Body of pancreas (tissue), 4 donors: ENCODE results near the gene AMOTL1.

Source experiments
- POLR2A ChIP-seq, 3 donors: fragments of 450-650 bp; IDR thresholded peaks; one replicate each; pipeline ENCODE4 v1.6.1; 2016; ENCODE audit warnings: antibody characterized with exemption in 3 of 3, mild to moderate bottlenecking in 2 of 3
- TF ChIP-seq, protein P1 (sequence below), 7 experiments: fragments of 450-650 bp in 4 of 7; fragments of 200-600 bp in 3 of 7; sonication (generic) in 3 of 7; IDR thresholded peaks; one replicate each; pipeline ENCODE4 v1.5.1; 2016 to 2019; ENCODE audit warnings: antibody characterized with exemption in 7 of 7

DNA sequence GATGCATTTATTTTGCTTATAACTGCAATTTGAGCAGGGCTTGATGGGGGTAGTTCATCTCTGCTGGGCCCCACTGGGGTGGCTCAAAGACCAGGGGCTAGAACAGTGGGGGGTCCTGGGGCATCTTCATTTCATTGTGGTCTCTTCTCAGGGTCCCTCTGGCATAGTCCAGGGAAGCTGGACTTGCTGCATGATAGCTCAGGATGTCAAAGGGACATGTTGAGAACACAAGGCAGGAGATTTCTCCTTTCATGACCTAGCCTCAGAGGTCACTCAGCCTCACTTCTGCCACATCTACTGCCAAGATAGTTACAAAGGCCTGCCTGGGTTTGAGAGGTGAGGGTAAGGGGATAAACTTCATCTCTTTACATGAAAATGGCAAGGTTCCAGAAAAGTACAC is 115.7 kb downstream of the AMOTL1 start:
- TF ChIP-seq, protein P1, sequence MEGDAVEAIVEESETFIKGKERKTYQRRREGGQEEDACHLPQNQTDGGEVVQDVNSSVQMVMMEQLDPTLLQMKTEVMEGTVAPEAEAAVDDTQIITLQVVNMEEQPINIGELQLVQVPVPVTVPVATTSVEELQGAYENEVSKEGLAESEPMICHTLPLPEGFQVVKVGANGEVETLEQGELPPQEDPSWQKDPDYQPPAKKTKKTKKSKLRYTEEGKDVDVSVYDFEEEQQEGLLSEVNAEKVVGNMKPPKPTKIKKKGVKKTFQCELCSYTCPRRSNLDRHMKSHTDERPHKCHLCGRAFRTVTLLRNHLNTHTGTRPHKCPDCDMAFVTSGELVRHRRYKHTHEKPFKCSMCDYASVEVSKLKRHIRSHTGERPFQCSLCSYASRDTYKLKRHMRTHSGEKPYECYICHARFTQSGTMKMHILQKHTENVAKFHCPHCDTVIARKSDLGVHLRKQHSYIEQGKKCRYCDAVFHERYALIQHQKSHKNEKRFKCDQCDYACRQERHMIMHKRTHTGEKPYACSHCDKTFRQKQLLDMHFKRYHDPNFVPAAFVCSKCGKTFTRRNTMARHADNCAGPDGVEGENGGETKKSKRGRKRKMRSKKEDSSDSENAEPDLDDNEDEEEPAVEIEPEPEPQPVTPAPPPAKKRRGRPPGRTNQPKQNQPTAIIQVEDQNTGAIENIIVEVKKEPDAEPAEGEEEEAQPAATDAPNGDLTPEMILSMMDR (IDR thresholded peaks at IDR 0.05): no peak
- no peak for TF ChIP-seq POLR2A (IDR thresholded peaks at IDR 0.05)
